SKM-1 (cell line): ENCODE results near the gene STX17.
"Not testable (repeated sequence)": the region's sequence is repeated elsewhere in the genome, so short reads cannot be mapped to it uniquely, and the experiment has no call there.

ENCODE experiments used
- DNase-seq: peaks from one replicate; lab custom pipeline; 2025; ENCODE audit not compliant: unreplicated experiment; lab: John Stamatoyannopoulos, UW

Gene STX17

DNA sequence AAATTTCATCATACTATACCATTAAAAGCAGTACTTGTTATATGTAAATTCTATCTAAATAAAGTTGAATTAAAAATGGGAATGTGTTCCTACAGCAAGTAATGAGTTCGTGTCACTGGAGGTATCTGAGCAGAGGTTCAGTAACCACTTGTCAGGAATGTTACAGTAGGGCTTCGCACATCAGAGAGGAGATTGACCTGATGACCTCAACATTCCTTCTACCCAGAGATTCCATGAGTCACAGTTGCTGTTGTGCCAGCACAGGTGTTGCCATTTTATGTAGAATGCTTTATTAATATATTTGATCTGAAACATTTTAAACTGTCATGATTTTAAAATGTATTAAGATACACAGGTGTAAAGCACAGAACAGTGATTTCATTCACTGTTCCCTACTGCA, 60.3 kb downstream of the STX17 start:
- no peak for DNase-seq

- DNase-seq = no peak
Measured at GRCh38 chr9:99967457-99967856, 61.0 kb downstream of the STX17 start.

DNA sequence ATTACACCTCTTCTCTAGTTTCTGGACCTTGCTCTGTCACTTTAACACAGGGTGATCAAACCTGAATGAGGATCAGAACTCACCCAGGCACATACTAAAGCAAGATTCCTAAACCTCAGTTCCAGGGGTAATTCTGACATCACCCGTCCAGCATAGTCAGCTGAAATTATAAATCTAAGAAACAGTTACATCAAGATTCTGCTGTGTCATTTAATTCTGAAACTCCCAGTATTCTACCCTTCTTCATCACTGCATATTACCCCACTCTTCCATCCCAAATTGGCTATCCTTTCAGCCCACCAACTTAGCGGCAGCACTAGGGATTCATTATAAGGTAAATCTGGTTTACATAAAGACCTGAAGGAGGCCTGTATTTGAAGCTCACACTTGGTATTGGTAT, 64.0 kb downstream of the STX17 start:
- DNase-seq = no peak

DNA sequence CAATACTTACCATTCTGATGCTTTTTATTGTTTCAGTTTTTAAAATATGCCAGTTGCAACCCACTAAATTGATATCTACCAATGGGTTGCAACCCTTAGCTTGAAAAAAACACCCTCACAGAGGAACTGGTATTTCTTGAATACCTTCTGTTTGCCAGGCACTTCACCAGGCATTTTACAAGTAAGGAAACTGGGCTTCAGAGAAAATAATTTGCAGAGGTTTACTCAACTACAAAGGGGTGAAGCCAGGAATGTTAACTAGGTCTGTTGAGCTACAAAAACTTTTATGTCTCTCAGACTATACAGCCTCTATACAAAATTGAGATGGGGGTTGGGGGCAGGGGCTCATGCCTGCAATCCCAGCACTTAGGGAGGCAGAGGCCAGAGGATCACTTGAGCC, 65.0 kb downstream of the STX17 start:
- no peak for DNase-seq

DNA sequence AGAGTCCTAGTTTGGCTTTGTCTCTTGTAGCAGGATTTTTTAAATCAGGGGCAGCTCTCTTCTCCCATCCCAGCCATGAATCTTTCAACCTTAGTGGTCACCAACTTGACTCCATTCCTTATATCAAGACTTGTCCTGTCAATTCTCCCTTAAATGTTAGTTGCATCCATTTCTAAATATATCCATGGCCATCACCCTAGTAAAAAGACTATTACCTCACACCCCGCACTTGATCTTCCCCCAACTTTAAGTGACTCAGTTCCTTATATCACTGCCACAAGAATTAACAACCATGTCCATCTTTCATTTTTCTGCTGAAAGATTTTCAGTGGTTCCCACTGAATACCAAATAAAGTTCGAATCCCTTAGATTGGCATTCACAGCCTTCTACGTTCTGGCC, 67.0 kb downstream of the STX17 start:
- DNase-seq = no peak

DNA sequence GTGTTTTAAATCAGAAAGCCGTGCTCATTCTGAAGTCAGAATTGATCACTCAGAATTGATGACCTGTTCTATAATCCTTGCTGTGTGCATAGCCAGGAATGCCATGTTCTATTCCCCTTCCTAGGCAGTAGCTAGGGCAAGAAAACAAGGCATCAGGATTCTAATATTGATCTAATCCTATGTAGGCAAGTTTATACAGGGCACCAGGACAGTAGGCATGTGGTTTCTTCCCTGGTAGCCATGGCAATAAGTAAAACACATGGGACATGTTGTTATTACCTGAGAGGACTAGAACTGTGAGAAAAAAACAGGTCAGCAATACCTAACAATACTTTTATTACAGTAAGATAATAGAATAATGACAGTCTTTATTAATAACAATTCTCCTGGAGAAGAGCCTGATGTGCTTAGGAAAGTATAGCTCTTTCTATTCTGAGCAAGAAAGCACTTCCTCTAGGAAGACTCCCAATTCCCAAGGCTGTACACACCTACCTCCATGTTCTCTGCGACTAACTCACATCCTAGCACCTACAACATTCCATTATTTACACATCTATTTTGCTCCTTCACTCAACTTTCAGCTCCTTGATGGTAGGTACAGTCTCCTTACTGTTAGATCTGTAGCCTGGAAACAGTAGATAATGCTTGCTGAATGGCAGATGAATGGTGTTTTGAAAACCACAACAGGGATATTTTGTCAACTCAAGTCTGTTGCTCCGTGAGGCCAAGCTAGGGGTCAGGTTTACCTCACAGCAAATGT, 70.8 kb downstream of the STX17 start:
- DNase-seq = no peak

- no peak for DNase-seq
Measured at GRCh38 chr9:99978221-99978620, 71.8 kb downstream of the STX17 start.

DNA sequence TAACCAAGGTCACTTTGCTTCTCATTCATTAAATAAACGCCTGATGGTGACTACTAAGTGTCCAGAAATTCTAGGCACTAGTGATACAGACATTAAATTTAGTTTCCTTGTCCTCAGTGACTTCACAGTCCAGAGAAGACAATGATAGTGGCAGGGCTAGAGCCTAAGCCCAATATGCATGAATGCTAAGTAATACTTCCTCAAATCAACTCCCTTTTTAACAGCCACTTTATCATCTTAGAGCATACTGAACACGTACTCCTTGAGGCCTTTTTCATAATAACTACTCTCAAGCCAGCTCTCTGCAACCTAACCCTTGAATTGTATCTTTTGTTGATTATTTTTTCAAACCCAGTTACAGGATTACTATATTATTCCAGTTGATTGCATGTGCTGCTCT, 74.1 kb downstream of the STX17 start:
- DNase-seq = no peak

GRCh38 chr9:99986642-99987041, 80.2 kb downstream of the STX17 start:
- DNase-seq = no peak

GRCh38 chr9:99990508-99990907, 84.1 kb downstream of the STX17 start:
- not testable (repeated sequence) for DNase-seq

- DNase-seq = no peak
Measured at GRCh38 chr9:99998266-99998665, 91.8 kb downstream of the STX17 start.

DNA sequence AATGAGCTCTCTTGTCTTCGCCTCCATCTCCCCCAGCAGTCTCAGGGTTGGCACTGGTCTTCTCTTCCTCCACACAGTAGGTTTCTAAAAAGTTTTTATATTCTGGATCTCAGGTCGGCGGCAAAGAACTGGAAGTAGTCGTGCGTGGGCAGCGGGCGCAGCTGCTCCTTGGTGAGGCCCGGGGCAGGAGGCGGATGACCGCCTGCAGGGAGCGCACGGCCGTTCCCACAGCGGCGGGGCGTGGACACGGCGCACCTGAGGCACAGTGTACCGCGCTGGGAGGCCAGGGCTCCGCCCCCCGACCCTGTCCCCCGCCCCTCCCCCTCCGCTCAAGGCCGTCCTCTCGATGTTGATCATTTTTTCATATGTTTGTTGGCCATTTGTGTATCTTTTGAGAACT, 92.4 kb downstream of the STX17 start:
- DNase-seq = no peak

- no peak for DNase-seq
Measured at GRCh38 chr9:99999797-100000196, 93.3 kb downstream of the STX17 start.

DNA sequence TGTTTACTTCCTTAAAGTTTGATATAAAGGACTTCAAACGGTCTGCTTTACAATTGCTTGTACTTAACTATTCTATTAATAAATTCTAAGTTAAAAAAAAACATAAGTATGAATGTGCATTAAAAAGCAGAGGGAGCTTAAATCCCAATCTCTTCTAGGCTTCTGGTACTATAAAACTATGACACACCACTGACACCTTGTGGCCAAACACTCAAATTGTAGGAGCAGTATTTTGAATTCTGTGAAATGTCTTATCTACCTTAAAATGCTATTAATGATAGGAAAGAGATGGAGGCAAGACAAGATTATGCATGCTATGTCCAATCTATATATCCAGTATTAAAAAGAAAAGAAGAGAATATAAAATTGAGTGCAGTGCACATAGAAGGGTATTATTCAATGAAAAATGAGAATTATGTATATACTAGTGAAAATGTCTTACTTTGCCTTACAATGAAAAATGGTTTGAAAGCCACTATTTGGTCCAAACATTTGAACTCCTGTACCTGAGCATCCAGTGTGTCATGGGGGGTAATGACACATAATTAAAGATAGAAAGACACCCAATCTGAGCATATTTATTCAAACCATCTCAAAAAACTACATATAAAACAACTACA, 104.7 kb downstream of the STX17 start:
- DNase-seq = peak; percentile 13

- DNase-seq = no peak
Measured at GRCh38 chr9:100012279-100012678, 105.8 kb downstream of the STX17 start.

- DNase-seq = no peak
Measured at GRCh38 chr9:100013573-100013972, 107.1 kb downstream of the STX17 start.

DNA sequence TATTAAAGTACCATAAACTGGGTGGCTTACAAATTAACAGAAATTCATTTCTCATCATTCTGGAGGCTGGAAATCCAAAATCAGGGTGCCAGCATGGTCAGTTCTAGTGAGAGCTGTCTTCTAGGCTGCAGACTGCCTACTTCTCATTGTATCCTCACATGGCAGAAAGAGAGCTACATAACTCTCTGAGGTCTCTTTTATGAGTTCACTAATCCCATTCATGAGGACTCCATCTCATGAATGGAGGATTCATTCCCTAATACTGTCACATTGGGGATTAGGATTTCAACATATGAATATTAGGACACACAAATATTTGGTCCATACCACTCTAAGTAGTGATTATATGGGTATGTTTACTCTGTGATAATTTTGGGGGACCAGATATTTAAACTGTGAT, 108.4 kb downstream of the STX17 start:
- no peak for DNase-seq

GRCh38 chr9:100019541-100019940, 113.1 kb downstream of the STX17 start:
- DNase-seq = no peak
